IPS-18c (cell line): ENCODE data around the gene PHF21A.
"Not testable (repeated sequence)": the region's sequence is repeated elsewhere in the genome, so short reads cannot be mapped to it uniquely, and the experiment has no call there.

Source experiments
- H3K4me3 ChIP-seq: 2 replicates; pipeline ENCODE4 v1.7.0; 2013; ENCODE audit warnings: low read depth, mild to moderate bottlenecking, low read length, moderate library complexity; ENCODE audit not compliant: insufficient read depth
- H3K9me3 ChIP-seq: one replicate; pipeline ENCODE4 v1.6.1; 2013; ENCODE audit warnings: mild to moderate bottlenecking, low read length, moderate library complexity; ENCODE audit not compliant: control insufficient read depth, insufficient read depth

PHF21A gene

DNA sequence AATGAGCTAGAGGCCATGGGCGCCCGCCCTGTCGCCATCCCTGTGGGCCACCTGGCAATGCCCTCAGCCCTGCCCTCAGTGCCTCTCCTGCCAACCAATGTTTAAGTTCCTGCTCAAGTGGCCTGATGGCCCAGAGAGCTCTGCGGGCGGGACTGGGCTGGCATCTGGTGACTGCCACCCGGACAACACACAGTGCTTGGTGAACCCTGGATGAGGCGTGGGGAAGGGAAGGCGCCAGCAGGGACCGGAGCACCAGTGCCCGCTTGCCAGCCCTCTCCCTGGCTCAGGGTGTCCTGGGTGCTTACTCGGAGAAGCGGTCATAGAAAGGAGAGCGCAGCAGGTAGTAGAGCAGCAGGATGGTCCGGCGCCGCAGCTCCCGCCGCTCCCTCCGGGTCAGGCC, 207.7 kb downstream of the PHF21A start:
- H3K9me3 ChIP-seq: no peaks in the 10 kb centered on the region
- no peak overlapping the region for H3K4me3 ChIP-seq

DNA sequence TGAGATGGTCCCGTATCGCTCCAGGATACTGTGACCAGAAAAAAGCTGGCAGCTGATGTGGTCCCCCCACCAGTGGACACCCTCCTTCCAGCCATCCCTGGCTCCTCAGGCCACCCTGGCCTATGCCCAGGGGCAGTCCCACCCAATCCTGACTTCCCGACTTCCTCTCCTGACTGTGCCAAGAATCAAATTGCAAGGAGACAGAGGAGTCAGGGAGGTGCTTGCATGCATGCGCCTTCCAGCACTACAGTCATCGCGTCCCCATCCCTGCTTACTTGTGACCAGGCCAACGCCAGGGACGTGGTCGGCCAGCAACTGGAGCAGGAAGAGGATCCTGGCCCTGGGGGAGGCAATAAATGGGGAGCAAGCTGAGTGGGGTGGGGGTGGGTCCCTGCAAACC, 210.6 kb downstream of the PHF21A start:
- no peak overlapping the region for H3K4me3 ChIP-seq
- no peaks in the 10 kb centered on the region for H3K9me3 ChIP-seq

- Histone ChIP-seq H3K9me3 (no peaks in the 10 kb centered on the region), H3K4me3 (no peak overlapping the region)
Observed at GRCh38 chr11:45909594-45910475, 211.4 kb downstream of the PHF21A start.

DNA sequence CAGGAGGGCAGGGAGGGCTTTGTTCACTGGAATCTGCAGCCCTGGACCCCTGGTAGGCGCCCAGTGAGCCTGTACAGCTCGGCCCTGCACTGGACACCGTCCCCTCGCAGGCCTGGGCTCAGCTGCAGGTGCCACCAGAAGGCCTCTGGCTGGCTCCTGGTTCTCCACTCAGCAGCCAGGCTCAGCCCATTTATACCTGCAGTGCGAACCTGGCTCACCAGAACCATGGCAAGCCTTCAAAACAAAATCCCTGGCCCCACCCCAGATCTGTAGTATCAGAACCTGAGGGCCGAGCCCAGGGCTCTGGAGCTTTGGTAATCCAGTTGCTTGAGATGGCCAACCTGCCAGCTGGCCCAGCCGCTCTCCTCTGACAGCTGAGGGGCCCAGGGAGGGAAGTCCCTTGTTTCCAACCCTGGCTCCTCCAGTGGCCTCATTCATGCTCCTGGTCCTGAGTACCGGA, 213.3 kb downstream of the PHF21A start:
- Histone ChIP-seq H3K9me3 (no peaks in the 10 kb centered on the region), H3K4me3 (no peak overlapping the region)

GRCh38 chr11:45906965-45907611, 214.2 kb downstream of the PHF21A start, which contains the start of gene FREY1:
Gene FREY1 (minus strand): TSS chr11:45907271. CDS start chr11:45907245, 26 bp downstream.
- H3K9me3 ChIP-seq: no peaks in the 10 kb centered on the region

GRCh38 chr11:45906096-45906682, 215.1 kb downstream of the PHF21A start:
- Histone ChIP-seq H3K4me3 (no peak overlapping the region), H3K9me3 (no peaks in the 10 kb centered on the region)

More at GRCh38 chr11:45906965-45907611, 214.2 kb downstream of the PHF21A start, which contains the start of gene FREY1:
- H3K4me3 ChIP-seq: no peak within 1 kb of the TSS

DNA sequence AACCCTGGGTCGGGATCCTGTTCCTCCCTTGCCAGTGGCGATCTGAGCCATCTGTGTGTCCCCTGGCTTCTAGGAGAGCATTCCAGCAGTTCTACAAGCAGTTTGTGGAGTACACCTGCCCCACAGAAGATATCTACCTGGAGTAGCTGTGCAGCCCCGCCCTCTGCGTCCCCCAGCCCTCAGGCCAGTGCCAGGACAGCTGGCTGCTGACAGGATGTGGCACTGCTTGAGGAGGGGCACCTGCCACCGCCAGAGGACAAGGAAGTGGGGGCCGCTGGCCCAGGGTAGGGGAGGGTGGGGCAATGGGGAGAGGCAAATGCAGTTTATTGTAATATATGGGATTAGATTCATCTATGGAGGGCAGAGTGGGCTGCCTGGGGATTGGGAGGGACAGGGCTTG, 215.7 kb downstream of the PHF21A start:
- not testable (repeated sequence) for H3K4me3 ChIP-seq, H3K9me3 ChIP-seq

DNA sequence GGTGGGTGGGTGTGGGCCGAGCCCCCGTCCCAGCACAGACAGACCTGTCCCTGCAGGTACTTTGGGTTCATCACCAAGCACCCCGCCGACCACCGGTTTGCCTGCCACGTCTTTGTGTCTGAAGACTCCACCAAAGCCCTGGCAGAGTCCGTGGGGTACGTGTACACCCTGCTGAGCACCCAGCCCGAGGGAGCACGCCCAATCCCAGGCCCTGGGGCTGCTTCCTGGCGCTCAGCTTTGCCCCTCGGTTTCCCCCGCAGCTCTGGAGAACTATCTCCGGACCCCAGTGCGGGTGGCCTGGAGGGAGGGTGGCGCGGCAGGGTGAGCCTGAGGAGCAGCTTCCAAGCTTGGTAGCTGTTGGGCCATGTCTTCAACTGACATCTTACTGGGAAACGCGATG, 216.2 kb downstream of the PHF21A start:
- H3K4me3 ChIP-seq: no peak overlapping the region
- H3K9me3 ChIP-seq: no peaks in the 10 kb centered on the region

- no peak overlapping the region for H3K4me3 ChIP-seq
- no peaks in the 10 kb centered on the region for H3K9me3 ChIP-seq
Observed at GRCh38 chr11:45904309-45904915, 216.8 kb downstream of the PHF21A start.

- Histone ChIP-seq H3K9me3 (no peaks in the 10 kb centered on the region), H3K4me3 (no peak overlapping the region)
Observed at GRCh38 chr11:45902452-45903380, 218.5 kb downstream of the PHF21A start.

DNA sequence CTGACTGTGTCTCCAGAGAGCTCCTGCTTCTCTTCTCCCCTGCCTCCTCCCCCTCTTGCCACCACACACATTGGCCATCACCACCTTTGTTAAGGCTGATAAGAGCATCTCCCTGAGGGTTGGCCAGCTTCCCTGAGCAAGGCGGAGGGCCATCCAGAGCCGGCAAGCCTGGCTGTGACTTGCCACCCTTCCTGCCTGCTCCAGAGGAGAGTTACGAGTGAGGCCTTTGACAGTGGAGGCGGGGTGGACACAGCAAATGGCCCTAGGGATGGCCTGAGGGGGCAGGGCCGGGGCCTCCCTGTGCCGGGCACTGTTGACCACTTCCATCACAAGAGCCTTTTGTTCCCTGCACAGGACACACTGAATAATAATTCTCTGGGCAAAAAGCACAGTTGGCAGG, 219.6 kb downstream of the PHF21A start:
- H3K4me3 ChIP-seq: no peak overlapping the region

GRCh38 chr11:45900916-45901617, 220.2 kb downstream of the PHF21A start:
- no peaks in the 10 kb centered on the region for H3K9me3 ChIP-seq
- peak overlapping the region; percentile 57 for H3K4me3 ChIP-seq

More for the DNA sequence above, 219.6 kb downstream of the PHF21A start:
- no peaks in the 10 kb centered on the region for H3K9me3 ChIP-seq

GRCh38 chr11:45900175-45900800, 221.0 kb downstream of the PHF21A start:
- H3K4me3 ChIP-seq: peak overlapping the region; percentile 57
- H3K9me3 ChIP-seq: not testable (repeated sequence)

DNA sequence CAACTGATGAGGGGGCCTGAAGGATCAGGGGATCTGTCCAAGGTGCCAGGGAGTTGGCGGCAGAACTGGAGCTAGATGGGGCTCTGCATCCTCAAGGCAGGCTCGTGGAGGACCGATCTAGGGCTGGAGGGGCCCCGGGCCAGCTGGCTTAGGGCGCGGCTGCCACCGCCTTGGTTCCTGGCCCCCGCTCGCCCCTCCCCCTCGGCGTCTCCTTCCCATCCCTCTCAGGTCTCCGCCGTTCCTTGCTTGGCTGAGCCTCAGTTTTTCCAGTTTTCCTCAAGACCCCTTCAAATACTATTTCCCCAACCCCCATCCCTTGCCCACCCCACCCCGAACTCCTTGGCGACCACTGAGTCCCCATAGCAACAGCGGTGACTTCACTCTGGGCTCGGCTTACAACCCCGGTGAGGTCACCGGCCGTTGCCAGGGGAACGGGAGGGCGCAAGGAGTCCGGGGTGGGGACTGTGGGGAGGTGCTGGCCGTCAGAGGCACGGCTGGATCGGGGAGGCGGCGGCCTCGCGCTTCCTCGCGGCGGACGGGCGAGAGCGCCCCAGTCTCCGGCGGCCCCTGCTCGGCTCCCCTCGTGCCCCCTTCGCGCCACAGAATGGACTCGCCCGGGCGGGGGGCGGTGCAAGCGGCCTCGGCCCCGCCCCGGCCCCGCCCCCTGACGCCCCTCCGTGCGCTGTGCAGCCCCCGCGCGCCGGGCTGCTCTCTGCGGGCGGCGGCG, 221.6 kb downstream of the PHF21A start:
- no peaks in the 10 kb centered on the region for H3K9me3 ChIP-seq
- peak overlapping the region; percentile 50 for H3K4me3 ChIP-seq

GRCh38 chr11:45899086-45899447, 222.2 kb downstream of the PHF21A start:
- Histone ChIP-seq H3K9me3 (no peaks in the 10 kb centered on the region), H3K4me3 (0 out of 2 replicates have a peak overlapping the region, but pooled peaks have one; percentile 50)
